Trophoblast cell (in vitro differentiated cells and primary cell): ENCODE measurements around the gene KLHL30.
A peak's percentile ranks its signal among the peaks of the same experiment; 100 is the strongest.

ENCODE experiments used
- DNase-seq, 2 donors: peaks; one replicate each; pipeline ENCODE4 v3.0.0-alpha.2; 2016
- H2AFZ ChIP-seq: 2 replicates; pipeline ENCODE4 v1.6.1; 2013; ENCODE audit warnings: low read length, moderate library complexity, mild to moderate bottlenecking; ENCODE audit not compliant: insufficient read depth, poor library complexity
- H2AK5ac ChIP-seq: 2 replicates; pipeline ENCODE4 v1.6.1; 2013; ENCODE audit warnings: mild to moderate bottlenecking, low read length
- H2BK120ac ChIP-seq: 2 replicates; pipeline ENCODE4 v1.6.1; 2013; ENCODE audit warnings: low read length, mild to moderate bottlenecking, moderate library complexity; ENCODE audit not compliant: insufficient read depth, poor library complexity
- H2BK12ac ChIP-seq: 2 replicates; pipeline ENCODE4 v1.6.1; 2013; ENCODE audit warnings: mild to moderate bottlenecking, low read length, moderate library complexity
- H2BK5ac ChIP-seq: 2 replicates; pipeline ENCODE4 v1.6.1; 2013; ENCODE audit warnings: low read length, low read depth, moderate library complexity, mild to moderate bottlenecking; ENCODE audit not compliant: poor library complexity
- H3K14ac ChIP-seq: 2 replicates; pipeline ENCODE4 v1.6.1; 2013; ENCODE audit warnings: mild to moderate bottlenecking, low read length
- H3K18ac ChIP-seq: 2 replicates; pipeline ENCODE4 v1.6.1; 2013; ENCODE audit warnings: mild to moderate bottlenecking, low read length
- H3K23ac ChIP-seq: 2 replicates; pipeline ENCODE4 v1.6.1; 2013; ENCODE audit warnings: low read length
- H3K27ac ChIP-seq: 2 replicates; pipeline ENCODE4 v1.5.1; 2013; ENCODE audit warnings: low read depth, mild to moderate bottlenecking, inconsistent platforms, low read length, moderate library complexity
- H3K27me3 ChIP-seq: 2 replicates; pipeline ENCODE4 v1.6.1; 2013; ENCODE audit warnings: inconsistent platforms, mild to moderate bottlenecking, low read length, moderate library complexity; ENCODE audit not compliant: insufficient read depth
- H3K36me3 ChIP-seq, 2 experiments: 1 replicate in 1 of 2; 2 replicates in 1 of 2; pipeline ENCODE4 v1.6.1; 2013; ENCODE audit warnings: low read length in 2 of 2, mild to moderate bottlenecking in 2 of 2, moderate library complexity in 1 of 2; ENCODE audit not compliant: insufficient read depth in 2 of 2, control insufficient read depth in 1 of 2
- H3K4ac ChIP-seq: 2 replicates; pipeline ENCODE4 v1.6.1; 2013; ENCODE audit warnings: low read depth, mild to moderate bottlenecking, low read length, moderate library complexity
- H3K4me1 ChIP-seq, 2 experiments: 1 replicate in 1 of 2; 2 replicates in 1 of 2; pipeline ENCODE4 v1.6.1; 2013; ENCODE audit warnings: low read length in 2 of 2, mild to moderate bottlenecking in 2 of 2, moderate library complexity in 1 of 2; ENCODE audit not compliant: insufficient read depth in 2 of 2, control insufficient read depth in 1 of 2
- H3K4me2 ChIP-seq: 2 replicates; pipeline ENCODE4 v1.6.1; 2013; ENCODE audit warnings: inconsistent platforms, mild to moderate bottlenecking, low read length, moderate library complexity
- H3K4me3 ChIP-seq: 2 replicates; pipeline ENCODE4 v1.5.1; 2013; ENCODE audit warnings: mild to moderate bottlenecking, low read depth, low read length, inconsistent platforms
- H3K79me1 ChIP-seq: one replicate; pipeline ENCODE4 v1.6.1; 2013; ENCODE audit warnings: low read length
- H3K79me2 ChIP-seq: 2 replicates; pipeline ENCODE4 v1.6.1; 2013; ENCODE audit warnings: low read length, mild to moderate bottlenecking; ENCODE audit not compliant: control insufficient read depth, insufficient read depth, poor library complexity
- H3K9ac ChIP-seq: 2 replicates; pipeline ENCODE4 v1.6.1; 2013; ENCODE audit warnings: mild to moderate bottlenecking, low read length
- H3K9me3 ChIP-seq: 2 replicates; pipeline ENCODE4 v1.6.1; 2013; ENCODE audit warnings: low read depth, mild to moderate bottlenecking, control low read depth, inconsistent platforms, low read length; ENCODE audit not compliant: insufficient read depth
- H4K12ac ChIP-seq: 2 replicates; pipeline ENCODE4 v1.6.1; 2013; ENCODE audit warnings: low read depth, mild to moderate bottlenecking, low read length, moderate library complexity
- H4K8ac ChIP-seq: 2 replicates; pipeline ENCODE4 v1.6.1; 2013; ENCODE audit warnings: low read depth, mild to moderate bottlenecking, low read length, moderate library complexity
- H4K91ac ChIP-seq: one replicate; pipeline ENCODE4 v1.6.1; 2013; ENCODE audit warnings: low read depth, mild to moderate bottlenecking, low read length, moderate library complexity
- WGBS: extraction: QIAGEN DNeasy Blood & Tissue Kit; methylation state at CpG from one replicate; pipeline ENCODE4 v1.1.7; 2013; ENCODE audit warnings: missing lambda C conversion rate; ENCODE audit not compliant: insufficient read length, insufficient coverage; ENCODE audit errors: extremely low coverage; 5-methylcytosine and 5-hydroxymethylcytosine counted together

KLHL30 gene

GRCh38 chr2:238106339-238106697 is 32.1 kb upstream of the KLHL30 start:
- Histone ChIP-seq H3K79me1 (no peaks in the 10 kb centered on the region), H3K36me3 (no peaks in the 10 kb centered on the region), H3K4ac (no peak overlapping the region), H2BK120ac (no peak overlapping the region), H3K27ac (no peak overlapping the region), H2AFZ (no peak overlapping the region), H3K9me3 (no peaks in the 10 kb centered on the region), H3K27me3 (no peaks in the 10 kb centered on the region), H2AK5ac (no peak overlapping the region), H3K18ac (no peak overlapping the region), H3K4me1 (no peaks in the 10 kb centered on the region), H4K12ac (no peak overlapping the region), H3K4me3 (no peak overlapping the region), H3K4me2 (no peak overlapping the region), H3K9ac (no peak overlapping the region), H3K14ac (no peak overlapping the region), H3K79me2 (no peaks in the 10 kb centered on the region), H3K23ac (no peak overlapping the region), H2BK12ac (no peak overlapping the region), H4K91ac (no peak overlapping the region), H2BK5ac (no peak overlapping the region), H4K8ac (no peak overlapping the region)
- DNase-seq: no peak
- WGBS: no CpG with 5 or more reads among the region's 13 CpGs

- Histone ChIP-seq H4K91ac (no peak overlapping the region), H2BK120ac (no peak overlapping the region), H3K9me3 (no peaks in the 10 kb centered on the region), H3K4me3 (no peak overlapping the region), H3K4ac (no peak overlapping the region), H3K27ac (no peak overlapping the region), H3K18ac (no peak overlapping the region), H3K14ac (no peak overlapping the region), H2AK5ac (no peak overlapping the region), H2BK5ac (no peak overlapping the region), H4K12ac (no peak overlapping the region), H4K8ac (no peak overlapping the region), H3K4me1 (no peaks in the 10 kb centered on the region), H3K4me2 (no peak overlapping the region), H3K27me3 (no peaks in the 10 kb centered on the region), H3K79me2 (no peaks in the 10 kb centered on the region), H3K9ac (no peak overlapping the region), H2AFZ (no peak overlapping the region), H2BK12ac (no peak overlapping the region), H3K79me1 (no peaks in the 10 kb centered on the region), H3K23ac (no peak overlapping the region), H3K36me3 (no peaks in the 10 kb centered on the region)
- peak; percentile 28 to 29 for DNase-seq
- WGBS: no CpG with 5 or more reads among the region's 28 CpGs
Observed at GRCh38 chr2:238106698-238107524, 31.6 kb upstream of the KLHL30 start.

GRCh38 chr2:238107525-238108422 is 30.7 kb upstream of the KLHL30 start:
- no peak overlapping the region for H2BK120ac ChIP-seq
- H2BK12ac ChIP-seq: no peak overlapping the region
- H3K4me1 ChIP-seq: no peaks in the 10 kb centered on the region
- peak; percentile 15 to 48 for DNase-seq
- H3K27ac ChIP-seq: no peak overlapping the region
- H3K18ac ChIP-seq: no peak overlapping the region
- H3K4ac ChIP-seq: no peak overlapping the region
- H2AFZ ChIP-seq: no peak overlapping the region
- H2BK5ac ChIP-seq: no peak overlapping the region
- H3K14ac ChIP-seq: no peak overlapping the region
- H3K27me3 ChIP-seq: no peaks in the 10 kb centered on the region
- H4K91ac ChIP-seq: no peak overlapping the region
- no peak overlapping the region for H3K4me2 ChIP-seq
- H3K9ac ChIP-seq: no peak overlapping the region
- no peak overlapping the region for H2AK5ac ChIP-seq
- no CpG with 5 or more reads among the region's 28 CpGs for WGBS
- no peak overlapping the region for H3K4me3 ChIP-seq
- no peak overlapping the region for H4K8ac ChIP-seq
- no peak overlapping the region for H4K12ac ChIP-seq
- no peak overlapping the region for H3K23ac ChIP-seq
- H3K79me2 ChIP-seq: no peaks in the 10 kb centered on the region
- H3K79me1 ChIP-seq: no peaks in the 10 kb centered on the region
- no peaks in the 10 kb centered on the region for H3K9me3 ChIP-seq
- H3K36me3 ChIP-seq: no peaks in the 10 kb centered on the region

GRCh38 chr2:238108423-238109183 is 29.9 kb upstream of the KLHL30 start:
- Histone ChIP-seq H4K12ac (no peak overlapping the region), H2BK12ac (no peak overlapping the region)

More at GRCh38 chr2:238108423-238109183, 29.9 kb upstream of the KLHL30 start:
- Histone ChIP-seq H3K4me1 (no peaks in the 10 kb centered on the region), H3K9ac (no peak overlapping the region), H3K36me3 (no peaks in the 10 kb centered on the region), H3K79me1 (no peaks in the 10 kb centered on the region), H3K14ac (no peak overlapping the region), H2BK5ac (no peak overlapping the region), H4K8ac (no peak overlapping the region), H3K79me2 (no peaks in the 10 kb centered on the region), H3K4me2 (no peak overlapping the region), H2BK120ac (no peak overlapping the region), H2AFZ (no peak overlapping the region), H3K27me3 (no peaks in the 10 kb centered on the region), H3K4me3 (no peak overlapping the region), H3K4ac (no peak overlapping the region), H3K18ac (no peak overlapping the region), H4K91ac (no peak overlapping the region), H2AK5ac (no peak overlapping the region), H3K9me3 (peaks cover 2% of the 10 kb centered on the region), H3K27ac (no peak overlapping the region), H3K23ac (no peak overlapping the region)
- no CpG with 5 or more reads among the region's 19 CpGs for WGBS
- DNase-seq: no peak
